HG03064 (cell line): ENCODE data around the gene RNF150.
"Not testable (repeated sequence)": the region's sequence is repeated elsewhere in the genome, so short reads cannot be mapped to it uniquely, and the experiment has no call there.

Experiments used
- ATAC-seq: cut with Tn5 transposase; IDR thresholded peaks from one replicate; pipeline ENCODE4 v1.9.1; 2021; ENCODE audit warnings: low read depth; ENCODE audit not compliant: unreplicated experiment

RNF150 gene

GRCh38 chr4:141078871-141079270, 54.4 kb downstream of the RNF150 start:
- ATAC-seq: no peak

- ATAC-seq: no peak
Observed at GRCh38 chr4:141077611-141078225, 55.6 kb downstream of the RNF150 start.

GRCh38 chr4:141075553-141075952, 57.7 kb downstream of the RNF150 start:
- no peak for ATAC-seq

- ATAC-seq: no peak
Observed at GRCh38 chr4:141074098-141074878, 59.0 kb downstream of the RNF150 start.

GRCh38 chr4:141066690-141067089, 66.6 kb downstream of the RNF150 start:
- ATAC-seq: no peak

GRCh38 chr4:141065872-141066271, 67.4 kb downstream of the RNF150 start:
- ATAC-seq: no peak

- ATAC-seq: no peak
Observed at GRCh38 chr4:141062651-141063050, 70.6 kb downstream of the RNF150 start.

- no peak for ATAC-seq
Observed at GRCh38 chr4:141058591-141059512, 74.4 kb downstream of the RNF150 start.

- no peak for ATAC-seq
Observed at GRCh38 chr4:141057582-141057981, 75.7 kb downstream of the RNF150 start.

GRCh38 chr4:141056473-141056872, 76.8 kb downstream of the RNF150 start:
- ATAC-seq: no peak

- ATAC-seq: no peak
Observed at GRCh38 chr4:141054446-141054845, 78.8 kb downstream of the RNF150 start.

GRCh38 chr4:141050999-141051398, 82.3 kb downstream of the RNF150 start:
- ATAC-seq: not testable (repeated sequence)

GRCh38 chr4:141047228-141047884, 85.9 kb downstream of the RNF150 start:
- ATAC-seq: no peak

GRCh38 chr4:141046255-141046654, 87.0 kb downstream of the RNF150 start:
- ATAC-seq: no peak

GRCh38 chr4:141045848-141046247, 87.4 kb downstream of the RNF150 start:
- no peak for ATAC-seq

GRCh38 chr4:141041021-141041476, 92.2 kb downstream of the RNF150 start:
- no peak for ATAC-seq

- no peak for ATAC-seq
Observed at GRCh38 chr4:141039156-141039555, 94.1 kb downstream of the RNF150 start.

GRCh38 chr4:141038428-141038827, 94.8 kb downstream of the RNF150 start:
- no peak for ATAC-seq

- ATAC-seq: no peak
Observed at GRCh38 chr4:141037446-141037845, 95.8 kb downstream of the RNF150 start.

- no peak for ATAC-seq
Observed at GRCh38 chr4:141036786-141037185, 96.5 kb downstream of the RNF150 start.
